ENCODE results near the gene ATP1A4. TPM values are rescaled to one million over a fixed set of nuclear protein-coding genes. Genes with fewer than 3 reads are reported as not detected.
A peak's percentile ranks its signal among the peaks of the same experiment; 100 is the strongest.

ATP1A4 gene
- total and polyA plus RNA-seq, 2 donors from 2014 or later, result 0.19 TPM; not detected in 1

GRCh38 chr1:160178731-160179130 is 27.3 kb downstream of the ATP1A4 start:
- intact Hi-C loops (cut with DNase I), result no loop called here
- no peaks in the 10 kb centered on the region for H3K4me1 ChIP-seq (ENCODE audit: control insufficient read depth in 2 of 3, insufficient read depth in 2 of 3, low read depth in 1 of 3, low read length in 3 of 3)
- H3K27ac ChIP-seq (ENCODE audit: low read depth in 2 of 2, low read length in 2 of 2), result no peak overlapping the region
- H3K27me3 ChIP-seq (ENCODE audit: control insufficient read depth, insufficient read depth, low read length), result no peaks in the 10 kb centered on the region
- DNase-seq (no peak), FAIRE-seq (no peak)
- no peaks in the 10 kb centered on the region for H3K9me3 ChIP-seq (ENCODE audit: control insufficient read depth in 2 of 3, insufficient read depth in 1 of 3, low read length in 3 of 3)
- TF ChIP-seq CTCF (IDR thresholded peaks at IDR 0.05; ENCODE audit: borderline replicate concordance, extremely low read depth, insufficient read depth), result no peak
- H3K9ac ChIP-seq (ENCODE audit: low read length in 3 of 3), result no peak overlapping the region
- H3K36me3 ChIP-seq (ENCODE audit: control insufficient read depth in 2 of 3, insufficient read depth in 3 of 3, low read length in 3 of 3), result no peaks in the 10 kb centered on the region
- no peak overlapping the region for H3K4me3 ChIP-seq (ENCODE audit: low read length in 3 of 3)

GRCh38 chr1:160179336-160179735 is 27.9 kb downstream of the ATP1A4 start:
- DNase-seq, result no peak
- no peak for TF ChIP-seq CTCF (IDR thresholded peaks at IDR 0.05; ENCODE audit: borderline replicate concordance, extremely low read depth, insufficient read depth)
- no peaks in the 10 kb centered on the region for H3K36me3 ChIP-seq (ENCODE audit: control insufficient read depth in 2 of 3, insufficient read depth in 3 of 3, low read length in 3 of 3)
- no peak overlapping the region for H3K27ac ChIP-seq (ENCODE audit: low read depth in 2 of 2, low read length in 2 of 2)
- no peak overlapping the region for H3K4me3 ChIP-seq (ENCODE audit: low read length in 3 of 3)
- intact Hi-C loops (cut with DNase I), result no loop called here
- H3K4me1 ChIP-seq (ENCODE audit: control insufficient read depth in 2 of 3, insufficient read depth in 2 of 3, low read depth in 1 of 3, low read length in 3 of 3), result no peaks in the 10 kb centered on the region
- no peaks in the 10 kb centered on the region for H3K9me3 ChIP-seq (ENCODE audit: control insufficient read depth in 2 of 3, insufficient read depth in 1 of 3, low read length in 3 of 3)
- no peak for FAIRE-seq
- no peak overlapping the region for H3K9ac ChIP-seq (ENCODE audit: low read length in 3 of 3)
- H3K27me3 ChIP-seq (ENCODE audit: control insufficient read depth, insufficient read depth, low read length), result no peaks in the 10 kb centered on the region

GRCh38 chr1:160186246-160186645 is 34.8 kb downstream of the ATP1A4 start:
- TF ChIP-seq CTCF (IDR thresholded peaks at IDR 0.05; ENCODE audit: borderline replicate concordance, extremely low read depth, insufficient read depth), result no peak
- FAIRE-seq (no peak), DNase-seq (peak in 1 of 5 donors; percentile 57)
- Histone ChIP-seq H3K9me3 (ENCODE audit: control insufficient read depth in 2 of 3, insufficient read depth in 1 of 3, low read length in 3 of 3) (no peaks in the 10 kb centered on the region), H3K9ac (ENCODE audit: low read length in 3 of 3) (no peak overlapping the region), H3K4me1 (ENCODE audit: control insufficient read depth in 2 of 3, insufficient read depth in 2 of 3, low read depth in 1 of 3, low read length in 3 of 3) (no peaks in the 10 kb centered on the region), H3K27ac (ENCODE audit: low read depth in 2 of 2, low read length in 2 of 2) (no peak overlapping the region), H3K27me3 (ENCODE audit: control insufficient read depth, insufficient read depth, low read length) (no peaks in the 10 kb centered on the region), H3K36me3 (ENCODE audit: control insufficient read depth in 2 of 3, insufficient read depth in 3 of 3, low read length in 3 of 3) (no peaks in the 10 kb centered on the region), H3K4me3 (ENCODE audit: low read length in 3 of 3) (no peak overlapping the region)
- intact Hi-C loops (cut with DNase I), result no loop called here

GRCh38 chr1:160186729-160187128 is 35.3 kb downstream of the ATP1A4 start:
- Histone ChIP-seq H3K4me1 (ENCODE audit: control insufficient read depth in 2 of 3, insufficient read depth in 2 of 3, low read depth in 1 of 3, low read length in 3 of 3) (no peaks in the 10 kb centered on the region), H3K4me3 (ENCODE audit: low read length in 3 of 3) (no peak overlapping the region), H3K27me3 (ENCODE audit: control insufficient read depth, insufficient read depth, low read length) (no peaks in the 10 kb centered on the region), H3K9me3 (ENCODE audit: control insufficient read depth in 2 of 3, insufficient read depth in 1 of 3, low read length in 3 of 3) (no peaks in the 10 kb centered on the region), H3K9ac (ENCODE audit: low read length in 3 of 3) (no peak overlapping the region), H3K27ac (ENCODE audit: low read depth in 2 of 2, low read length in 2 of 2) (no peak overlapping the region), H3K36me3 (ENCODE audit: control insufficient read depth in 2 of 3, insufficient read depth in 3 of 3, low read length in 3 of 3) (no peaks in the 10 kb centered on the region)
- intact Hi-C loops (cut with DNase I), result no loop called here
- no peak for TF ChIP-seq CTCF (IDR thresholded peaks at IDR 0.05; ENCODE audit: borderline replicate concordance, extremely low read depth, insufficient read depth)
- FAIRE-seq (no peak), DNase-seq (no peak)
